ENCODE results near the gene GALNT9.

The GALNT9 gene

GRCh38 chr12:132214891-132215290 lies 114.5 kb downstream of the GALNT9 start:
- Histone ChIP-seq H3K36me3 (ENCODE audit: insufficient read depth, low read length) (no peaks in the 10 kb centered on the region), H3K4me2 (ENCODE audit: insufficient read depth, low read length) (no peak overlapping the region), H2AFZ (ENCODE audit: low read depth, low read length) (no peak overlapping the region), H3K9me3 (ENCODE audit: insufficient read depth, low read length, severe bottlenecking) (no peaks in the 10 kb centered on the region), H3K27ac (ENCODE audit: low read length) (no peak overlapping the region), H3K79me2 (ENCODE audit: insufficient read depth, low read length) (no peaks in the 10 kb centered on the region), H4K20me1 (ENCODE audit: insufficient read depth, low read length) (no peaks in the 10 kb centered on the region), H3K4me3 (ENCODE audit: low read depth in 1 of 2, low read length in 2 of 2) (no peak overlapping the region), H3K9ac (ENCODE audit: low read depth, low read length) (no peak overlapping the region), H3K27me3 (ENCODE audit: insufficient read depth, low read length, poor library complexity) (no peaks in the 10 kb centered on the region), H3K4me1 (ENCODE audit: insufficient read depth, low read length) (no peaks in the 10 kb centered on the region)
- no peak for DNase-seq
- ATAC-seq (ENCODE audit: insufficient read depth, low read depth), result no peak
- TF ChIP-seq CTCF (IDR thresholded peaks at IDR 0.05; ENCODE audit: borderline replicate concordance, extremely low read depth, low read length, poor library complexity, severe bottlenecking) (no peak), EZH2 (IDR thresholded peaks at IDR 0.05; ENCODE audit: borderline replicate concordance, low read depth, low read length, severe bottlenecking) (no peak)

- Histone ChIP-seq H3K4me1 (ENCODE audit: insufficient read depth, low read length) (no peaks in the 10 kb centered on the region), H3K9me3 (ENCODE audit: insufficient read depth, low read length, severe bottlenecking) (no peaks in the 10 kb centered on the region), H3K27ac (ENCODE audit: low read length) (no peak overlapping the region), H3K9ac (ENCODE audit: low read depth, low read length) (no peak overlapping the region), H3K27me3 (ENCODE audit: insufficient read depth, low read length, poor library complexity) (no peaks in the 10 kb centered on the region), H3K4me3 (ENCODE audit: low read depth in 1 of 2, low read length in 2 of 2) (no peak overlapping the region), H3K4me2 (ENCODE audit: insufficient read depth, low read length) (no peak overlapping the region), H3K79me2 (ENCODE audit: insufficient read depth, low read length) (no peaks in the 10 kb centered on the region), H4K20me1 (ENCODE audit: insufficient read depth, low read length) (no peaks in the 10 kb centered on the region), H2AFZ (ENCODE audit: low read depth, low read length) (no peak overlapping the region), H3K36me3 (ENCODE audit: insufficient read depth, low read length) (no peaks in the 10 kb centered on the region)
- TF ChIP-seq CTCF (IDR thresholded peaks at IDR 0.05; ENCODE audit: borderline replicate concordance, extremely low read depth, low read length, poor library complexity, severe bottlenecking) (no peak), EZH2 (IDR thresholded peaks at IDR 0.05; ENCODE audit: borderline replicate concordance, low read depth, low read length, severe bottlenecking) (no peak)
- no peak for DNase-seq
- no peak for ATAC-seq (ENCODE audit: insufficient read depth, low read depth)
Measured at GRCh38 chr12:132214161-132214476, 115.3 kb downstream of the GALNT9 start.

- Histone ChIP-seq H4K20me1 (ENCODE audit: insufficient read depth, low read length) (peaks cover 1% of the 10 kb centered on the region; the same call in 1 of the 2 replicates), H3K9me3 (ENCODE audit: insufficient read depth, low read length, severe bottlenecking) (no peaks in the 10 kb centered on the region), H3K4me3 (ENCODE audit: low read depth in 1 of 2, low read length in 2 of 2) (no peak overlapping the region), H3K79me2 (ENCODE audit: insufficient read depth, low read length) (no peaks in the 10 kb centered on the region), H3K4me1 (ENCODE audit: insufficient read depth, low read length) (no peaks in the 10 kb centered on the region), H2AFZ (ENCODE audit: low read depth, low read length) (no peak overlapping the region), H3K27ac (ENCODE audit: low read length) (no peak overlapping the region), H3K9ac (ENCODE audit: low read depth, low read length) (no peak overlapping the region), H3K27me3 (ENCODE audit: insufficient read depth, low read length, poor library complexity) (no peaks in the 10 kb centered on the region), H3K4me2 (ENCODE audit: insufficient read depth, low read length) (no peak overlapping the region), H3K36me3 (ENCODE audit: insufficient read depth, low read length) (no peaks in the 10 kb centered on the region)
- no peak for TF ChIP-seq CTCF (IDR thresholded peaks at IDR 0.05; ENCODE audit: borderline replicate concordance, extremely low read depth, low read length, poor library complexity, severe bottlenecking)
- no peak for TF ChIP-seq EZH2 (IDR thresholded peaks at IDR 0.05; ENCODE audit: borderline replicate concordance, low read depth, low read length, severe bottlenecking)
- ATAC-seq (ENCODE audit: insufficient read depth, low read depth), result no peak
- no peak for DNase-seq
Measured at GRCh38 chr12:132213359-132214160, 115.8 kb downstream of the GALNT9 start.

Measured in DND-41 (cell line).